H4 (cell line): ENCODE data around the gene SCN4B. TPM values are rescaled to one million over a fixed set of nuclear protein-coding genes. Genes with fewer than 3 reads are reported as not detected.

Source experiments
- DNase-seq: peaks from one replicate; pipeline ENCODE4 v3.0.0-alpha.2; 2015; ENCODE audit warnings: low spot score
- total RNA-seq: library from RNA; depleted of rRNA; stranded (reverse); fragments of >200 nt; shearing (Covaris generic); gene quantifications from 2 replicates; pipeline ENCODE4 v1.2.3, GENCODE V29; 2014

Gene SCN4B
- total RNA-seq, 1 experiment from 2014 or later = 2.5 TPM

DNA sequence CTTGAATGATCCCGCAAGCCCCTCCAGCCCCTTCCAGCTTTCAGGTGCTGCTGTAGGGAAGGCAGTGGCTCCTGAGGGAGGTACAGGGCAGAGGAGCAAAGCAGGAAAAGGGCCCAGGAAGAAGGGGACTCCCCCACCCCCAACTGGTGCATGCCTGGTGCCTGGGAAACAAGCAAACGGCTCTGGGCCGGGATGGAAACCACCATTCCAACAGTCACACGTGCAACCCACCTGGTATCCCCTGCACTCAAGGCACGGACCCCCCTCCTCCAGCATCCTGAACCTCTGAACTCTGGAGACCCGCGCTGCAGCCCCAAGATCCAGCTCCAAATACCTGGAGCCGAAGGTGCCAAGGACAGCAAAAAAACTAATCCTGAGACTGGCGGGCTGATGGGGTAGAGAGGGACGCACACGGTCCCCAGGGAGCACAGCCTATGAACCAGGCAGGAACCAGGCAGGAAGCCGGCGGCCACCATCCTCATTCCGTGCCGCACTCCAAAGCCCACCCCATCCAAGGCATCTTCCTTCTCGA, 537 bp downstream of the SCN4B start:
- DNase-seq = no peak

DNA sequence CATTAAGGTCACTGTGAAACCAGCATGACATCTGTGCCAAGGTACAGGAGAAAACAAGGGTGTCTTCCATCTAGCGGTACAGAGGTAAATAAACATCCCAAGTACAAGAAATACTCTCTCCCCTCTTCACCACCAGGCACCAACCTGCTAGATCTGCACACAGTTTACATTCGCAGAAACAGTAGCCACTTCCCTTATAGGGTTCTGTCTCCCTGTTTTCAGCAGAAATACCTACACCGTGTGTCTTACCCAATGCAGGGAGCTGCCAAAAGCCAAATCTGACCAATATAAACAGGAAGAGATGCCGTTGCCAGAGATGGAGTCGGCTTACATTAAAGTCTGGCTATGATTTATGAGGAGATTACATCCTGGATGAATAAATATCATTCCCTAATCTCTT, 1.2 kb downstream of the SCN4B start:
- DNase-seq = peak; percentile 55

DNA sequence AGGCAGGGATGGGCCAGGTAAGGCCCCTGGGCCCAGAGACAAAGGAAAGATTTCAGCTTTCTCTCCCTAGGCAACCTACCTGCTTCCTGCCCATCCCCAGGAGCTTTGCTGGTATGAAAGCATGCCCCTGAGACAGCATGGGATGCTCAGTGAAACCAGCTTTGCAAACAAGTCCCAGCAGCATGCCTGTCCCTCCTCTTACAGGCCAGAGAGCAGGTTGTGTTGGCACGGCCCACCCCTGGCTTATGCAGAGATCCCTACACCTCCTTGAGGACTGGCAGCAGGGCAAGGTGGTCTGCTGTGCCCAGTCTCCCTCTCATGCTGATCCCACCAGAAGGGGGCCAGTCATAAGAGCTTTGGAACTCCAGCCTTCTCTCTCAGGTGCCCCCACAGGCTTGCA, 3.1 kb downstream of the SCN4B start:
- no peak for DNase-seq

DNA sequence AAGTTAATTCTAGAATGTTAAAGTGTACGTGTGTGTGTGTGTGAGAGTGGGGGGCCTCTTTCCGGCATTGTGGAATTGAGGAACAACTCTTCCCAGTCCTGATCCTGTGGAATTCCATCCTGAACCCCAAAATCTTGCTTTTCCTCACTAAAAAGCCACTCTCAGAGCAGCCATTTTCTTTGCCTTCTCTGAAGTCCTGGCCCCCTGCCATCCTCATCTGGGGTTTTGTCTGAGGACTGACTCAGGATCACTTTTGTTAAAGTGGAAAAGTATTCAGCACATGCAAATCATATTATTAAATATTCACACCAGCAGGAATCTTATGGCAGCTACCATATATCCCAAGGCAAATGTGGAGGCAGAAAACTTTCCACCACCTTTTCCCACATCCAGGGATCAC, 3.8 kb downstream of the SCN4B start:
- DNase-seq = no peak

DNA sequence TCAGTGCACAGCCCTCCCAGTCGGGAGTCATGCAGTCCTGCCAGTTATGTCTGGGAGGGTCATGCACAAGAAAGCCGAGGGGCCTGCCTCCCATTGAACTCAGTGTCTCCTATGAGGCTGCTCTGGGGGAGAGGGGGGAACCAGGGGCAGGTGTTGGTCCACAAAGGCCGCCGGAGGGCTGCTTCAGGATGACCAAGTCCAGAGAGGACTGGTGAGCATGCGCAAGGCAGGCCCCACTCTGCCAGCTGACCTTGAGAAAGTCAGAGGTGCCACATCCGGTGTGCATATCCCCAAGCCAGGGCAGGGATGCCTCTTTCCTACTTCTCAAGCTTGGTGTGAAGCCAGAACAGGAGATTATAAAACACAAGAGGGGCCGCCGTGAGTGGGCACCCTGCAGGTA, 4.4 kb downstream of the SCN4B start:
- DNase-seq = no peak

DNA sequence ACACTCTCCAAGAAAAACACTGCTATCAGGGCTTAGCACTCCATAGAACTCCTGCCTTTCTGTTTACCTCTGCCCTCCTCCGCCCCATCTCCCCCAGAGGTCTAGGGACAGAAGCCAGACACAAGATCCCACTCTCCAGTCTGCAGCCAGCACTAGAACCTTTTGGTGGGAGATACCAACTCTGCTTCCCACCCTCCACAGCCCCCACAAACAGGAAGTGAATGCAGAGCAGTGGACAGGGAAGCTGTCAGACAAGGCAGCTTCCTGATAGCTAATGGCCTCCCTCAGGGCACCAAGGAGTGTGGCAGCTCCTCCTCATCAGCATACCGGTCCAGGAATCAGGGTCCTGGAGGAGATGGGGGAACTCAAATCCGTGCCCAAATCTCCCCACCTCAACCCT, 5.1 kb downstream of the SCN4B start:
- no peak for DNase-seq

DNA sequence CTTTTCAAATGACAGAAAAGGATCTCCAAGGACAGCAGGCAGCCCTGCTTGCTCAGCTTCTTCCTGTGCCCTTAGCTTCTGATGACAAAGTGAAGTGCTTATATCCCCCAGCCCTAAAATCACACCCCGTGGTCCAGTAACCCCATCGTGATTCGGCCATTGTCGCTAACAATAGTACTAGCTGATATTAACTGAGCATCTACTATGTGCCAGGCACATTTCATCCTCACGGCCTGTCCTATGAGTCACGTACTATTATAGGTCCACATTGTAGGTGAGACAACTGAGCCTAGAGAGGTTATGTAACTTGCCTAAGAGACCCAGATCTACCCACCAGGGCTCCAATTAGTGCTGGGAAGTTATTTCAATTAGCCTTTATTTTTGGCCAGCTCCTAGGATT, 6.1 kb downstream of the SCN4B start:
- no peak for DNase-seq

DNA sequence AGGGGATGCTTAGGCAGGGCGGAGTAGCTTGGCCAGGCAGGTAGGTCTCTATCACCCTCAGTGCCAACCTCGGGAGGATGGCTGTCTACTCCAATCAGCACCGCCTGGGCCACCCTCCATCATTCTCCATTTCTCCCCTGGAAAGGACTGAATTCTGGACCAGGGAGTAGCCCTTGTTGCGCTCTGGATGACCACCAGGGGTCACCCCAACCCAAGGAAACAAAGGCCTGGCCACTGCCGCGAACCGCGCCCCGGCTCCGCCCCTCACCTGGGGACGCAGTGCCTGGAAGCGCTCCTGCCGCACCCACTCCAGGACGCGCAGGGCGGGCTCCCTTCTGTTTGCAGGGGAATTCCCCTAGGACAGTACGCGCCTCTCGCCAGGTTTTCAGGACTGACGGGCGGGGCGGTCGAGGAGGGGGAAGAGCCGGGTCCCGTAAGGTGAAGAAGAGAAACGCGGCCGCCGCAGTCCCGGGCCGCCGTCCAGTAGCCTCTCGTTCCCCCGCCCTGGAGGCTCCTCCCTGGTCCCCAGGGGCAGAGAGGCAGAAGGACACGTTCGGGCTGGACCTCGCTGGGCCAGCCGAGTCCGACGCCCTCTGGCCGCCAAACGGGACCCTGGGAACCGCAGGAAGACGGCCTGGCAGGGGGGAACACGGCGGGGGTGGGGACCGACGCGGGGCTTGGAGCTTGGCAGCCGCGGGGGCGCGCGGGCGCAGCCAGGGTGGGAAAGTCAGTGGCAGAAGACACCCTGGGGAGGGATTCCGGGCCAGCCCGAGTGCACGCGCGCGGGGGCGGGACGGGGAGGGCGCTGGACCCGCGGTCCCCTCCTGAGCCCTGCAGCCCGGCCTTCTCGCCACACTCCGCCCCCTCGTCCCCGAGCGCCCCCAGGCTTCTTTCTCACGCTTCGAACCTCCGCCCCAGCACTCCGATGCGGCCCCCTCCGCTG, 7.1 kb downstream of the SCN4B start:
- DNase-seq = peak; percentile 63

DNA sequence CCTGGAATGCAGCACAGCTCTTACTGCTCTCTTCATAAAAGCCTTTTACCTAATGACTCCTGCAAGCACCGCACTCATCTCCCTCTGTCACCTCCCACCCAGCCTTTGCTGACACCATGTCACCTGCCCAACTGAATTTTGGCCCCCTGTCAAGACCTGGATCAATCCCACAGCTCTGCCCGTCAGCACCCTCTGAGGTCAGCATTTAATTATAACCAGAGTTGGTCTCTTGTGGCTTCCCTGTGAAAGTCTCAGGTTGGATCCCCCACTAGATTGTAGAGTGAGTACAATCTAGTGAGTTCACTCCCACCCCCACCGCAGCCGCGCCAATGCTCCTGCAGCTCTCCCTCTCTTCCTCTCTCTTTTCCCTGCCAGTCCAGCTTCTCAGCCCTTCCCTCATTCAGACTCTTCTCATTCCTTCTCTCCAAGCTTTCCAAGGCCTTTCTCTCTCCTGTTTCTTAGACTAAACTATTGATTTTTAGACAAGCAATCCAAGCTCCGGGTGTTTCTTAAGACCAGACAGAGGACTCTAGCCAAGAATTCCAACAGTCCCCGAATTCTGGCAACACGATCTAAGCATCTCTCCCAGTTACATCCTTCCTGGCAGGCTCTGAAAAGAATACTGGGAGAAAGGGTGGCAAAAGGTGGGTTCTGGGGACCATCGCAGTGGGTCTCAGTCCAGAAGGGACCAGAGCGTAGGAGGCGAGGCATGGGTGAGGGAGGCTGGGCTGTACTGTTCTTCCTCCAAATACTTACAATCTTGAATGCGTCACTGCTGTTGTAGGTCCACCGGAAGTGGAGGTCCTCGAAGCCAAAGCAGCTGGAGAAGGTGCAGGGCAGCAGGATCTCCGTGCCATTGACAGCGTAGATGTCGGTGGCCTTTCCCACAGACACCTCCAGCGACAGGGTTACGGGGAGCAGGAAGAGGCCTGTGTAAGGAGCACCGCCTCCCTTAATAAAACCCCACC, 8.0 kb downstream of the SCN4B start:
- DNase-seq = no peak

DNA sequence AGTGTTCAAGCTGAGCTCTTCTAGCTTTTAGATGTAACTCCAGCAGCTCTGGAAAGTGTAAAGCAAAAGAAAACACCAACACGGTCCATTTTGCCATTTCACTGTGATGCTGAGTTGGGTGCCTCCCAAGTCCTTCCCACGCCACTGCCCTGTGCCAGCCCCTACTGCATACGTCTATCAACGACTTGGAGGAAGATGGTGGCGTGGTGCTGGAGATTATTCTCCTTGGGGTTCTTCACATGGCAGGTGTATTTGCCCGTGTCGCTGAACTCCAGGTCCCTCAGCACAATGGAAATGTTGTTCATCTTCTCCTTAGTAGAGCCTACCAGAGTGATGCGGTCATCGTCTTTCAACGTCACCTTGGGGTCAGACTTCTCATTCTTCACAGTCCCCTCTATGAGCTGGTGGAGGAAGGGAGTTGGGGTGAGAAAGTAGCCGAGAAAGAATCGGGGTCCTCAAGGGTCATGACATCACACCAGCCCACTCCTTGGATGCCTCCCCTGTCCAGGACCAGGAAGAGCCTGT, 8.9 kb downstream of the SCN4B start:
- no peak for DNase-seq

DNA sequence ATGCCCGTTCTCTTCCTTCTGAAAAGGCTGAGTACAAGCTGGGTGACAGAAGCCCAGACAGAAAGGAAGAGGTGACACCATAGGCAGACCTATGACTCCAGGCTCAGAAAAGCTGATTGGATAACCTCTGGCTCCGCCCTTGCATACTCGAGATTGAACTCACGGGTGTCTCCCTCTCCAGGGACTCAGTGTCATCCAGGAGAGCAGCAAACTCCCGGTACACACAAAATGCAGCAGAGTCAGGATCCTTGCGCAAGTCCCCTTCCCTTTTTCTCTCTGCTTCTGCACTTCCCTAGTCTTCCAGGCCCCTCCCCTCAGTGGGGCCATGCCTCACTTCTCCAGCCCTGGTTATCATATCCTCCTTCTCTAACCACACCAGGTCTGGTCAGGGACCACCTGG, 9.8 kb downstream of the SCN4B start:
- DNase-seq = no peak

DNA sequence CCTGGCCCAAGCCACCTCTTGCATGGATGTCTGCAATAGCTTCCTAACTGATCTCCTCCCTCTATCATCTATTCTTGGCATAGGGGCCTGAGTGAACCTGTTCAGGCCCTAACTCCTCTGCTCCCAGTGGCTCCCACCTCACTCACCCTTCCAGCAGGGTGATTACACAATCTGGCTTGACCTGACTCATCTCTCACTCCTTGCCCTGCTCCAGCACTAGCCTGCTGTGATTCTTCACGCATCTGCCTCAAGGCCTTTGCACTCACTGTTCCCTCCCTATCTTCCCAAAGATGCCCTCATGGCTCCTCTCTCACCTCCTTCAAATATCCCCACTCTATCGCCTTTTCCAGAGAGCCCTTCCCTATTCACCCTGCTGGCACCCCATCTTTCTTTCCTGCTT, 10.5 kb downstream of the SCN4B start:
- no peak for DNase-seq

DNA sequence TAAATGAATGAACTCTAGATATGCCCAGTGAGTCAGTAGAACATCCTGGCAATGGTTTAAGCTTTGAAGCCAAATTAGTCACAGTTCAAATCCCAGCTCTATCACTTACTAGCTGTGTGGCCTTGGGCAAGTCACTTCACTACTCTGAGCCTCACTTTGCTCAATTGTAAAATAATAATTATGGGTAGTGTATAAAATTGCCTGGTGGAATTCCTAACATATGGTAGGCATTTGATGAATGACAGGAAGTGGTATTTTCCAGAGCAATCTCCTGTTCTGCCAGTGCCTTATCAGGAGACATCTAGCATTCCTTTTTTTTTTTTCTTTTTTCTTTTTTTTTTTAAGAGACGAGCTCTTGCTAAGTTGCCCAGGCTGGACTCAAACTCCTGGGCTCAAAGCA, 13.0 kb downstream of the SCN4B start:
- DNase-seq = no peak

DNA sequence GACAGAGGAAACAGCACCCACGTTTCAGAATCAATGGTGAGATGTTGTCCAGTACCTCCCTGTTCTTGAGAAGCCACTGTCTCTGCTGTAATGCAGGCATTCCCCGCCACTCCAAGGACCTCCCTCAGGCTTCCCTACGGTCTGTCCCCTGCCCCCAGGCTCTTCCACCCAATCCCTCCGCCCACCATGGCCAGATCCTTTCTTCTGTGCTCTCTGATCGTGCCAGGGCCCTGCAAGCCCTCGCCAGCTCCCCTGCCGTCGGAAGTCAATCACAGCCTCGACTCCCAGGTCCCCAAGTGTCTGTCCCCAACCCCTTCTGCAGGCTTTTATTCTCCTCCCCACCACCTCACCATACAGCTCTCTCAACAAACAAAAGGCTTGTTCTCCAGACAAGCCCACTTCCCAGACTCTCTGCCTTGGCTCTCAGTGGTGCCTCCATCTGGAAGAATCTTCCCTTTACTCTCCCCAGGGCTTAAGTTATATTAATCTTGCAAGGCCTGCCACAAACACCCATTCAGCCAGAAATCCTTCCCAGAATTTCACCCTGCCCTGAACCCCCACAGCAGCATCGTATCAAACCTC, 13.7 kb downstream of the SCN4B start:
- no peak for DNase-seq

DNA sequence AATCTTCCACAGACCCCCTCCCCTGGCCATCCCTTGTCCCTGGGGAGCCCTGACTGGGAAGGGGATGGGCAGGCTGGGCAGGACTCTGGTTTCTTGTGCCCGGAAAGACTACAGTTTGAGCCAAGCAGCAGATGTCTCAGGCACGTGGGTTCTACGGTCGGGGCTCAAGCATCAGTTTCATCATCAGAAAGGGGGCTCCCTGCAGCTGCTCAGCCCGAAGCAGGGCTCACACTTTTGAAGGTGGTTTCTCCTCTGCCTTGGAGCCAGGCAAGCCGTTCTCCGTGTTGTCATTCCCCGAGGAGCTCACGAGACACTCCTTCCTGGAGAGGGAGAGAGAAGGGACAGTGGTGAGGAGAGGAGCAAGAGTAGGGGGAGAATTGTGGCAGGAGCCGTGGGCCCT, 15.8 kb downstream of the SCN4B start:
- DNase-seq = no peak

DNA sequence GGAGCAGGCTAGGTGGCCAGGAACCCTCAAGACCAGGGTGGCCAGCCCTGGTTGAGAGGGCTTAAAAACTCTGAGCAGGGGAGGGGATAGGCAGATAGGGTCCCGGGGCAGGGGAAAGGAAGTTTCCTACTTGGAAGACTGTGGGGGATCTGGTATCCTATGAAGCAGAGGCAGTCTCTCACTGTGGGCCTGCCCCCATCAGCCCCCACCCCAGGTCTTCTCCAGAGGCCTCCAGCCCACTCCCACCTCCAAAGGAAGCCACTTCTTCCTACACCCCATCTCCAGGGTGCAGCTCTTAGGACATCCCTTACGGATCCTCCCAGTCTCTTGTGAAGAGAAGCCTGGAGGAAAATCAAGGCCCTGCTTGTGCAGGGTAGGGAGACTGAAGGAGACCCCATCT, 16.3 kb downstream of the SCN4B start:
- DNase-seq = no peak

DNA sequence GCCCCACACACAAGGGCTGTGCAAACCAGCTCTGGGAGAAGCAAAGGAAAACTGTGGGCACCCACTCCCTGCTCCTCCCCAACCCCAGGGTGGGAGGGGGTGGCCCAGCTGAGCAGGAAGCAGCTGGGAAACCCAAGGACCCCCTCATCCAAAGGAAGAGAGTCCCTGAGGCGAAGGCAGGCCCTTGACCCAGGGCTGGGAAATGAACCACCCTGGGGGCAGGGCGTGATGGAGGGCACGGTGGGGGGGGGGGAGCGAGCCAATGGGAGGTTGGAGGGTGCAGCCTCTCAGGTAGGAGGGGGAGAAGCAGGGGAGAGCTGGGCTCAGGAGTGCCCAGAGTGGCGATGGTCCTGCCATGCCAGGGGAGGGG, 16.8 kb downstream of the SCN4B start:
- DNase-seq = no peak

DNA sequence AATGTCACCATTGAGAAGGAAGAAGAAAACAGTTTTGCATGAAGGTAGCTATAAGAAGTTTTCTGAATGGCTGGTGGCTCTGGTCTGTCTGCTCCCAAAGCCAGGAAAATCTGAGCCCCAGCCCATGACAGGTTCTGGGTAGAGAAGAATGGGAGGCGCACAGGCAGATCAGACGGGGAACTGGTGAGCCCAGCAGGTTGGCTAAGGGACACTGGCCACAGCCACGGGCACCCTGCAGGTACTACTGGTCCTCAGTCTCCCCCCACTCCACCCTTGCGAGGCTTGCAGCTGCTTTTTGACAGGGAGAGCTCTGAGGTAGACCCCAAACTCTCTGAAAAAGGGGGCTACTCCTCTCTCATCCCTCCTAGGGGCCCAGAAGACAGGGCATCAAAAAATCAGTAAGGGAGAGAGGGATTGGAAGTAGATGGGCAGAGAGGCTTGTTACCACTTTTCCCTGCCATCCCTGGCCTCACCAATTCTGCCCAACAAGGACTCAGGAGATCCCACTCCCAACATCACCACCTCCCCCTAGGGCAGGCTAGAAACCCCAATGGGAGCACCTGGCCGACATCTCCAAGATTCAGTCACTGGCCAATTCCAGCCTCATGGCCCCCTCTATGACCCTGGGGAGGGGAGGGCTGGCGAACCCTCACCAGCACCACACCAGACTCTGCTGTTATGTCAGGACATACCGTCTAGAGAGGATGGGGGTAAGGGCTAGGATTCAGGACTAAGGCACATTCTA, 17.4 kb downstream of the SCN4B start:
- no peak for DNase-seq

DNA sequence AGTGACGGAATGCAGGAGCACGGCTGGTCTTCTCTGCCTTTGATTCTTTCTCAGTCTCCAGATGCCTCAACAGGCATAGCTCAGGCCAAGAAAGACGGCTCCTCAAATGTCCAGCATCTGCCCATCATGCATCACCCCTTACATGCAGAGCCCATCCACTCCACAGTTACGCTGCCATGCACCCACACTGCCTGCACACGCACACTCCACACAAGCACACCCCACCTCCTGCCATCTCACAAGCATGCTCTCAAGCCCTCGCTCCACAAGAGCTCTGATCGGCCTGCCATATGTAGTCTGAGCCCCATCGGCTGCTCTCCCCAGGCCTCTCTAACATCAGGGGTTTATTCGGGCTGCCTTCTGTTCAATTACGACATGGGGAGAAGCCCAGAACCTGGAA, 18.8 kb downstream of the SCN4B start:
- DNase-seq = no peak

DNA sequence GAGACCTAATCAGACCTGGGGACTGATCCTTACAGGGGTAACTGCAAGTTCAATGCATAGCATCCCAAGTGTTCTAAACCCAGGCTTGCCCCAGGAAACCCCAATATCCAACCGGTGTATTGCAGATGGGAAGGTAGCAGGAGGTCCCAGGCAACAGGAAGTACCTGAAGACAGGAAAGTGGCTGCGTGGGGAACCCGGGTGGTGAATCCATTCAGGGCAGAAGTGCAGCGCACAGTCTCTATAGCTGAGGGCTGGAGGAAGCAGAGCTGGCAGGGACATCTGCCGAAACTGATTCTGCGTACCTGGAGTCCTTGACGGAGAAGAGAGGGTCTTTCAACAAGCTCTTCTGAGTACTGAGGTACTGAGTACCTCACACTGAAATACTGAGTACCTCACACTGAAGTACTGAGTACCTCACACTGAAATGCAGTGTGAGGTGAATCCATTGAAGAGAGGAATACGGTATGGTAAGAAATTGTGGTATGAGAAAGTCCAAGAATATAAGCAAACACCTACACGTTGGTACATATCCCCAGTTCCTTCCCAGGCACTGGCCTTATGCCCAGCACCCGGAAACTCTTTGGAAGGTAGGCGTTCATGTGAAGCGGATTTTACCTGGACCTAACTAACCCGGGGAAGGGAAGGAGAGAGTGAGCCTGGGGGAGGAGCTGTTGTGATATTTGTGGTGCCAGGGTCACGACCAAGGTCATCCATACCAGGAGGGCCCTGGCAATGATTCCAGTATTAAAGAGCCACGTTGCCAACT, 20.1 kb downstream of the SCN4B start:
- no peak for DNase-seq
